NT2/D1 (cell line): ENCODE data around the gene ARHGAP24.

Source experiments
- SUZ12 ChIP-seq: IDR thresholded peaks from 2 replicates; pipeline ENCODE4 v1.6.1; 2011; ENCODE audit not compliant: insufficient read length, insufficient read depth; ENCODE audit errors: extremely low read depth
- YY1 ChIP-seq: IDR thresholded peaks from 2 replicates; pipeline ENCODE4 v1.6.1; 2011; ENCODE audit not compliant: insufficient read length, insufficient read depth
- ZNF274 ChIP-seq: IDR thresholded peaks from 2 replicates; pipeline ENCODE4 v1.6.1; 2011; ENCODE audit warnings: mild to moderate bottlenecking, low read depth, low read length

DNA sequence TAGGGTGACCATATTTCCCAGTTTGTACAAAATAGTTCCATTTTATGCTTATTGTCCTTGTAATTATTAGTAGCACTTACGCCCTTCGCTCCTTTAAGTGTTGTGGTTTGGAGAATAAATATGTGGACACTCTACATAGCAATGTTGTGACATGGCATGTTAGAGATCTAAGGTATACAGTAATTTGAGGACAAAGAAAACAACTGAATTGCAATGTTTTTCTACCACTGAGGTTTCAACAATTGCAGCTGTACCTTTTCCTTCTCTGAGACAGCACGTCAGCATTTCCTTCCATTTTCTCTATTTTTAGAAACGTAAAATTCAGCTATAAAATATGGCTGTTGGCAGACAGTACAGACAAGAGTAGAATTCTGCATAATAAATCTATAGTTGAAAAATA, 561.8 kb downstream of the ARHGAP24 start:
- TF ChIP-seq YY1 (no peak), SUZ12 (no peak), ZNF274 (no peak)
